ENCODE data around the gene PAX2.

The PAX2 gene

DNA sequence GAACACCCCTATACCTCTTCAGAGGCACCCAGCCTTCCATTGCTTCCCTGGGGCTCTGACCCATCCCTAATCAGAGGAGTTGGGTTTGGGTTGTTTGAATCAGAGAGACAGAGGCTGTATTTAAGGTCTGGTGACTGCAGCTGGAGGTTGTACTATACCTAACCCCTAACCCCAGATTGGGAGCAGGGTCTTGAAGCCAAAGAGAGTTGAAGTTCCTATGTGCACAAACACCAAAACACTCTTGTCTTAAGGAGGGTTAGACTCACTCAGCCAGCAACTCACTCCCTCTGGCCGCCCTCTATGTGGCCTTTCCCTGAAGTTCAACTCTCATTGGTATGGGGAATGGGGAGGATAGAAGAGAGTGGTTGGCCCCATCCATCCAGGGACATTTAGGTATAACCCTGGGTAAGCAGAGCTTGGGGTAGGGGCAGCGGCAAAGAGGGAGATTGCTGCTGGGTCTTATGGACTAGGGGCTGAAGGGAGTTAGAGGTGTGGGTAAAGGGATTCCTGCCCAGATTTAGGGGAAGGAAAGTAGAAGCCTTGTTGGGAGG is 80.0 kb downstream of the PAX2 start:
- no peak for DNase-seq

DNA sequence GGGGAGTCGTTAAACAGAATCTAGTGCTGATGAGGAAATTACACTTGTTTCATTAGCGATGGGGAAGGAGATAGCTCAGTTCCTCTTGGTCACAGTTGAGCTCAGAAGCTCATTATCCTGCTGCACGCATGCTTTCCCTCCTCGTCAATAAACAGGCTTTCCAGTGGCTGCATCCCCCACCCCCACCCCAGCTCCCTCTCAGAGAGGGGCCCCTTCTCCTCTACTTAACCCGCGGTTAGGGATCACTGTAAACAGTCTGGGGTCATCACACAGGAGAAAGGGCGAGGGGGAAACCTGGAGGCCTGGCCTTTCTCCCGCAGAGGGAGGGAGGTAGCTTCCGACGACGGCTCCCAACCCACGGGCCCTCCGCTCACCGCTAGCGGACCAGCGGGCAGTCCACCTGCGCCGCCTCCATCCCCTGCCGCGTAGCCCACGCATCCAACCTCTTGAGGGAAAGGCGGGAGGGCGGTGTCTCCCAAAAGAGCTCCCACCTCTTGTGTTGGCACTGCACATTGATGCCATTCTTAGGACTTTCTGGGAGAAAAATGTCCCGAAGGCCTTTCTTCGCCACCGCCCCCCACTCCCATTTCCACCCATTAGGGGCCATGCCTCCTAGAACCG is 80.8 kb downstream of the PAX2 start:
- no peak for DNase-seq

DNA sequence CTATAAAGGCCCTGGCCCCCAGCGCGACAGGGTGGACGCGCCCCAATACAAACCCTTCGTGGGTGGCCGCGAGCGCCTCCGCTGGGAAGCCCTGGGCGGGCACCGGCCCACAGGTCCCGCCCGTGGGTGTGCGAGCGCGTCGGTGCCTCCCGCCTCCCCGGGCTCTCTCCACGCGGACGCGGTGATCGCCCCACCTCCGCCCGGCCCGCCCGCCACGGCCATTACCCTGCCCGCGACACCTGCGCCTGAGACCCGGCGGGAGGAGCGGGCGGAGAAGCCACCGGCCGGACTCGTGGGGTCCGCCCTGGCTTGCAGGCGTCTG is 81.2 kb downstream of the PAX2 start:
- DNase-seq, result no peak

DNA sequence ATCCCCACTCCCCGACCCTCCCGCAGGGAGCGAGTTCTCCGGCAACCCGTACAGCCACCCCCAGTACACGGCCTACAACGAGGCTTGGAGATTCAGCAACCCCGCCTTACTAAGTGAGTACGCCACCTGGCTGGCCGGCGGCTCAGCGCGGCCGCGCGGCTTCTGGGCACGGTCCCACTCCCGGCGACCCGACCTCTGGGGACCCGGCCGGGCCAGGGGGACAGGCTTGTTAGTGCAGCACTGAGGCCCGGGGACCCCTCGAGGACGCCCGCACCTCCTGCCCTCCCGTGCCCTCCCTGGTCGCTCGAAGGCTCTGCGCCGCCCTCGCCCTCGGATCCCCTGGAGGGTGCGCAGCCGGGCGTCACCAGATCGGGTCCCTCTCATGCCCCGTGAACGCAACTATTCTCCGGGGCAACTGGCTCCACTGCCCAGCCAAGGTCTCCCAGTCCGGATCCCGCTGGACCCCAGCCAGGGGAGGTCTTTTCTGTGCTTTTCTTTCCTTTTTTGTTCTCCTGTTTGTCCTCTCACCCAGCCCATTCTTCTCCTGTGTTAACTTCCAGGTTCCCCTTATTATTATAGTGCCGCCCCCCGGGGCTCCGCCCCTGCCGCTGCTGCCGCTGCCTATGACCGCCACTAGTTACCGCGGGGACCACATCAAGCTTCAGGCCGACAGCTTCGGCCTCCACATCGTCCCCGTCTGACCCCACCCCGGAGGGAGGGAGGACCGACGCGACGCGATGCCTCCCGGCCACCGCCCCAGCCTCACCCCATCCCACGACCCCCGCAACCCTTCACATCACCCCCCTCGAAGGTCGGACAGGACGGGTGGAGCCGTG is 81.8 kb downstream of the PAX2 start:
- DNase-seq, result no peak

DNA sequence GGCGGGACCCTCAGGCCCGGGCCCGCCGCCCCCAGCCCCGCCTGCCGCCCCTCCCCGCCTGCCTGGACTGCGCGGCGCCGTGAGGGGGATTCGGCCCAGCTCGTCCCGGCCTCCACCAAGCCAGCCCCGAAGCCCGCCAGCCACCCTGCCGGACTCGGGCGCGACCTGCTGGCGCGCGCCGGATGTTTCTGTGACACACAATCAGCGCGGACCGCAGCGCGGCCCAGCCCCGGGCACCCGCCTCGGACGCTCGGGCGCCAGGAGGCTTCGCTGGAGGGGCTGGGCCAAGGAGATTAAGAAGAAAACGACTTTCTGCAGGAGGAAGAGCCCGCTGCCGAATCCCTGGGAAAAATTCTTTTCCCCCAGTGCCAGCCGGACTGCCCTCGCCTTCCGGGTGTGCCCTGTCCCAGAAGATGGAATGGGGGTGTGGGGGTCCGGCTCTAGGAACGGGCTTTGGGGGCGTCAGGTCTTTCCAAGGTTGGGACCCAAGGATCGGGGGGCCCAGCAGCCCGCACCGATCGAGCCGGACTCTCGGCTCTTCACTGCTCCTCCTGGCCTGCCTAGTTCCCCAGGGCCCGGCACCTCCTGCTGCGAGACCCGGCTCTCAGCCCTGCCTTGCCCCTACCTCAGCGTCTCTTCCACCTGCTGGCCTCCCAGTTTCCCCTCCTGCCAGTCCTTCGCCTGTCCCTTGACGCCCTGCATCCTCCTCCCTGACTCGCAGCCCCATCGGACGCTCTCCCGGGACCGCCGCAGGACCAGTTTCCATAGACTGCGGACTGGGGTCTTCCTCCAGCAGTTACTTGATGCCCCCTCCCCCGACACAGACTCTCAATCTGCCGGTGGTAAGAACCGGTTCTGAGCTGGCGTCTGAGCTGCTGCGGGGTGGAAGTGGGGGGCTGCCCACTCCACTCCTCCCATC is 82.7 kb downstream of the PAX2 start:
- DNase-seq, result no peak

DNA sequence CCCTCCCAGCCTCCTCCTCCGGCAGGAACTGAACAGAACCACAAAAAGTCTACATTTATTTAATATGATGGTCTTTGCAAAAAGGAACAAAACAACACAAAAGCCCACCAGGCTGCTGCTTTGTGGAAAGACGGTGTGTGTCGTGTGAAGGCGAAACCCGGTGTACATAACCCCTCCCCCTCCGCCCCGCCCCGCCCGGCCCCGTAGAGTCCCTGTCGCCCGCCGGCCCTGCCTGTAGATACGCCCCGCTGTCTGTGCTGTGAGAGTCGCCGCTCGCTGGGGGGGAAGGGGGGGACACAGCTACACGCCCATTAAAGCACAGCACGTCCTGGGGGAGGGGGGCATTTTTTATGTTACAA is 83.3 kb downstream of the PAX2 start:
- no peak for DNase-seq

DNA sequence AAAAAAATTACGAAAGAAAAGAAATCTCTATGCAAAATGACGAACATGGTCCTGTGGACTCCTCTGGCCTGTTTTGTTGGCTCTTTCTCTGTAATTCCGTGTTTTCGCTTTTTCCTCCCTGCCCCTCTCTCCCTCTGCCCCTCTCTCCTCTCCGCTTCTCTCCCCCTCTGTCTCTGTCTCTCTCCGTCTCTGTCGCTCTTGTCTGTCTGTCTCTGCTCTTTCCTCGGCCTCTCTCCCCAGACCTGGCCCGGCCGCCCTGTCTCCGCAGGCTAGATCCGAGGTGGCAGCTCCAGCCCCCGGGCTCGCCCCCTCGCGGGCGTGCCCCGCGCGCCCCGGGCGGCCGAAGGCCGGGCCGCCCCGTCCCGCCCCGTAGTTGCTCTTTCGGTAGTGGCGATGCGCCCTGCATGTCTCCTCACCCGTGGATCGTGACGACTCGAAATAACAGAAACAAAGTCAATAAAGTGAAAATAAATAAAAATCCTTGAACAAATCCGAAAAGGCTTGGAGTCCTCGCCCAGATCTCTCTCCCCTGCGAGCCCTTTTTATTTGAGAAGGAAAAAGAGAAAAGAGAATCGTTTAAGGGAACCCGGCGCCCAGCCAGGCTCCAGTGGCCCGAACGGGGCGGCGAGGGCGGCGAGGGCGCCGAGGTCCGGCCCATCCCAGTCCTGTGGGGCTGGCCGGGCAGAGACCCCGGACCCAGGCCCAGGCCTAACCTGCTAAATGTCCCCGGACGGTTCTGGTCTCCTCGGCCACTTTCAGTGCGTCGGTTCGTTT is 83.9 kb downstream of the PAX2 start:
- no peak for DNase-seq

DNA sequence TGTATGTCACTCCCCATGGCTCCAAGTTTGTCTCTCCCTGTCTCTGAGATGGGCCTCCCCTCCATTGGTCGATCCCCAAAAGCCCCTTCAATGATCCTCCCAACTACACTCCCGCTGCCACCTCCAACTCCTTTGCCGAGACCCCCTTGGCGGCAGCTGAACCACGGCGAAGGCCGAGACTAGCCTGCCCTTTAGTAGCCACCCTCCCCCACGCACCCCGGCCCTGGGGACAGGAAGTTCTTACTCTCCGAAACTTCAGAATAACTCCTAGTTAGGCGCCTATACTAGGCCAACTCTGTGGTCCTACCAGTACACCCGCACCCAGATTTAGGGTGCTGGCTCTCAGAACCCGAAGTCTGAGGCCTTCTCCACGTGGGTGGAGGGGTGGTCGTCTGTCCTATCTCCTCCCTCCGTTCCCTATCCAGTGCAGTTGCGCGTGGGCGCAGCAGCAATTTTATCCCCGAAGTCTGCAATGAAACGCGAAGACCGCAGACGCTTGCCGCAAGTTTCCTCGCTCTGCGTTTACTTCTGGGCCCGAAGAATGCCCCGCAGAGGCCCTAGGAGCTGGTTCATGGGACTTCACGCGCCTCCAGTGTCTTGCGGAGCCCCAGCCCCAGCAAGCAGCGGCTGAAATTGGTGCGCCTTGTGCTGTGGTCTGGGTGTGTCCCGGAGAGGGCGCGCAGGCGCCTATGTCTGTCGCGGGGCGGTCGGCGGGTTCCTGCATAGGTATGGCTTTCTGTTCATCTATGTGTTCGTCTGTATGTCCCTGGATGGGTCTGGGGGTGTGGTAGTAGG is 84.7 kb downstream of the PAX2 start:
- no peak for DNase-seq

DNA sequence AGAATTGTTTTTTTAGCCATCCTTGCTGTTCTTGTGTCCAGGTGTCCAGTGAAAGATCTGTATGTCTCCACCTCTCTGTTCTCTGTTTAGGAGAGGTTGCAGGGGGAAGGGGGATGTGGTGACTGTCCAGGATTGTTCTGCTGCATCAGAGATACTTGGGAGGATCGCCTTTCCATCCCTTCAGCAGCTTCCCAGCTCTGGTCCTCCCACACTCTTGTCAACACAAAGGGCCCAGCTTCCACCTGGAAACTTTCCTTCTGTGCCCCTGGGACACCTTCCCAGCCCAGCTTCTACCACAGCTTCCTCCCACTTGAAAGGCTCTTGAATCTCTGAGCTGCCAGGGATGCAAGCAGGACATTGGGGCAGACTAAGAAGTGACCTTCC is 85.3 kb downstream of the PAX2 start:
- DNase-seq, result no peak

DNA sequence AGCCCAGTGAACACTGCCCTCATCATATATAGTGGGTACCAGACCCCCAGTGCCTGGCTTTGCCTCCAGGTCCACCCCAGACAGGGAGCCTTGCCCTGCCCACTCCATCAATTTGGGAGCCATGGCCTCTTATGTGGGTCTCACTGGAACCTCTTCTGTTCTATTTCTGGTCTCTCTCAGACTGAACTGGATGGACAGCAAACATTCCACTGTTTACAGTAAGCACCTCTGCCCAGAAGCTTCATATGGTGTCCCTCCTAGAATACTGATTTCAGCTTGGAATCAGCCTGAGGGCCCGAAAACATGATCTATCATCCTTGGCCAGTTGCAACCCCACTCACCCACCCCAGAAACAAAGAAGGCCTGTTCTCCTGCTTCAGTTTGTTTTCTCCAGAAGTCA is 86.4 kb downstream of the PAX2 start:
- no peak for DNase-seq

DNA sequence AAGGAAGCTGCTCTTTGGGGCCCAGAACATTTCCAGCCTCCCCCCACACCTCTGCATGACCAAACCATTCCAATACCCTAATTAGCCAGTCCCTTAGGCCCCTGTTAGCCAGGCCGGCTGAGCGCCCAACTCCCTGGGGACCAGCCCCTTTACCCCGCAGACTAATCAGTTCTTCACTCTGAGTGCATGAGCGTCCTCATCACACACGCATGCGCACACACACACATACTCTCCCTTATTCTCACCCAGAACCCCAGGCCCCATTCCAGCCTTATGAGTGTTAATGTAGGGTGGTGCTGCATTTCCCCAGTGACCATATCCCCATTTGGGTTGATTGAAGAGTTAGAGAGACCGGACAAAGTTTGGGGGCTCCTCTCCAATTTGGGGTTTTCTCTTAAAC is 90.4 kb downstream of the PAX2 start:
- DNase-seq, result no peak

DNA sequence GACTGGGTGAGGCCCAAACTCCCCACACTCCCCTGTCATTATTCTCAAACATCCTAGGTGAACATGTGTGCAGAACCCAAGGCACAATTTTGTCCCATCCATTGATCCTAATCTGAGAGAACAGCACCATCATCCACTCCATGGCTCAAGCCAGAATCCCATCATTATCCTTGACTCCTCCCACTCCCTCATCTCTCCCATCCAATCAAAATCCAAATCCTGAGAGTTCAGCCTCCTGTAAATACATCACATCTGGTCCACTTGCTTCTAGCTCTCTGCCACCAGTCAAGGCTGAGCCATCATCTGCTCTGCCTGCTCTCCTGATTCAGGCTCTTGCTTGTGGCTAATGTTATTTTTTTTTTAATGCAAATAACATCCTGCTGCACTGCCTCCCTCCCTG is 91.5 kb downstream of the PAX2 start:
- DNase-seq, result no peak

DNA sequence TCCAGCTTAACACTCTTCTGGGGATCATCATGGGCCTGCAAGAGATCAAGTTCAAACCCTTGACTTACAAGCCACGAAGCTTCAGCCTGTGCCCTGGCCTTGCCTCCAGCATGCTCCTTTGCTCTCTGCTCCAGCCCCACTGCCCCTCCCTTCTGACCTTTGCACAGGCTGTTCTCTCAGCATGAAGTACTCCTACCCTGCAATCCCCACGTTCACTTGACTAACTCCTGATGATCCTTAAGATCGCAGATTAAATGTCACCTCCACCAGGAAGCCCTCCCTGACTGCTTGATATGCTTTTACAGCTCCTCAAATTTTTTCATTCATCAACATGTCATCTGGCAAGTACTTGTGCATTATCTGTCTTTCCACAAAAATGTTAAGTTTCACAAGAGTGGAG is 91.9 kb downstream of the PAX2 start:
- DNase-seq, result no peak

DNA sequence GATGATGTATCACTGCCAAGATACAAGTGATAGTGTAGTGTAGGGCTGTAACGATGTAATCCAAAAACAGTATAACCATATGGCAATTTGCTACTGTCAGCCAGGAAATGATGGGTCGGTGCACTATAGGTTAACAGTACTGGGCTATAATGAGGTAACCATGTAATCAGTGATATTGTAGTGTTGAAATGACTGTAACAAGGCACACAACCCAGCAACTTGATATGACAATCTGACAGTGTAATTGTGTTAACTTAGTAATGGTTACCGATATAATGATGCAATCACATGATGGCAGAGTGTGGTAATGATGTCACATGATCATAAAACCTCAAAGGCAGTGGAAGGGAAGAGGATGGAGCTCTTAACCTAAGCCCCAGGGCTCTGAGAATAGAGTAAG is 93.6 kb downstream of the PAX2 start:
- DNase-seq, result no peak

DNA sequence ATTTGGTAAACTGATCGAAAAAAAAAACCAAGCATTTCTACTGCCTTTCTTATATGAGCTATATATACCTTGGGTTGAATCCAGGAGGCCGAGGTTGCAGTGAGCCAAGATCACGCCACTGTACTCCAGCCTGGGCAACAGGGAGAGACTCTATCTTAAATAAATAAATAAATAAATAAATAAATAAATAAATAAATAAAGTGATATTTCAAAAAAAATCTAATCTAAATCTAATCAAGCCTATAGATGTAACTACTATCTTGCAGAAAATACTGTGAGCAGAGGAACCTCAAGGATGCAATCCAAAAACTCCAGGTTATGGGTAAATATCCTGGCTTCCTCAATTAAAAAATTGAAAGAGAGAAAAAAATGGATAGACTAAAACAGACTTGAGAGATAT is 96.1 kb downstream of the PAX2 start:
- no peak for DNase-seq

DNA sequence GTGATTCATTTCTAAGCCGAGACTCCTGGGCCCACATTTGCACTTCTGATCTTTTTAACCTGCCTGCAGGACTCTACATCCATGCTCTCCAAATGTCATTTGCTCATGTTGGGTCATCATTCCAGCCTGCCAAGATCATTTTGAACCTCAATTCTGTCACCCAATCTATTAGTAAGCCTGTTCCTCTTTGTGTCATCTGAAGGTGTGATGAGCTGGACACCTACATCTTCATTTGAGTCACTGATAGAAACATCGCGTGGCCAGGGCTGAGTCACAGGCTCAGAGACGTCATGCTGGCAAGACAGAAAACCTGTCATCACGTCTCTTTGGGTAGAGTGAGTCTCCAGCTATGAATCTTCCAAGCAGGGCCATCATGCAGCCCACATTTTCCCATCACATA is 102.1 kb downstream of the PAX2 start:
- DNase-seq, result no peak

DNA sequence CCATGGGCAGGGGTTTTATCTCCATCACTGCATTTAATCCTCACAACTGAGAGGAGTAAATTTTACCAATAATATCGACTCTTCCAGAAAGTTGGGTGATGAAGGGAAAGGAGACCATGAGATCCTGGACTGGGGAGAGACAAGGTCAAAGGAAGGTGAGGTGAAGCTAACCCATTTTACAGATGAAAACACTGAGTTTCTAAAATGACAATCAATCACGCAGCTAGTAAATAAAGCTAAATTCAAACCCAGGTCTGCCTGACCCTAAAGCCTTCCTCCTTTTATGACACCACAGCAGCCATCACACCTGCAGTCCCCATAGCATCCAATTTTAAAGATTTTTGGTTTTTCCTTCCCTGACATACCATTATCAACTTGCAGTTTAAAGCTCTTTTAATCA is 103.4 kb downstream of the PAX2 start:
- DNase-seq, result no peak

DNA sequence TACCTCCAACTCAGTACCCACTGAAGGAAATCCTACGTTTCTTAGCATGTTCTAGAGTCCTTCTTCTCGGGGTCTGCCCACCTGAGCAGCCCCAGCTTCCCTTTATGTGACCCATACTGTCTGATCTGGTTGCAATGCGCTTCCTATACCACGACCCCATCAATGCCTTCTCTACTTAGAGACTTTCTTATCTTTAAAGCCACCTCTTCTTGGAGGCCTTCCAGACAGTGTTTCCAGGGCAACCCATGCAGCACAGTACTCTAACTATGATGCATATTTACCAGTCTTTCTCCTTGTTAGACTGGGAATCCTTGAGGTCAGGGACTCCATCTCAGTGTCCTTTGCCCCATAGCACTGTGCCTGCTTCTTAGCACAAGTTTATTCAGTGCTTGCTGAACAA is 112.9 kb downstream of the PAX2 start:
- DNase-seq, result no peak

DNA sequence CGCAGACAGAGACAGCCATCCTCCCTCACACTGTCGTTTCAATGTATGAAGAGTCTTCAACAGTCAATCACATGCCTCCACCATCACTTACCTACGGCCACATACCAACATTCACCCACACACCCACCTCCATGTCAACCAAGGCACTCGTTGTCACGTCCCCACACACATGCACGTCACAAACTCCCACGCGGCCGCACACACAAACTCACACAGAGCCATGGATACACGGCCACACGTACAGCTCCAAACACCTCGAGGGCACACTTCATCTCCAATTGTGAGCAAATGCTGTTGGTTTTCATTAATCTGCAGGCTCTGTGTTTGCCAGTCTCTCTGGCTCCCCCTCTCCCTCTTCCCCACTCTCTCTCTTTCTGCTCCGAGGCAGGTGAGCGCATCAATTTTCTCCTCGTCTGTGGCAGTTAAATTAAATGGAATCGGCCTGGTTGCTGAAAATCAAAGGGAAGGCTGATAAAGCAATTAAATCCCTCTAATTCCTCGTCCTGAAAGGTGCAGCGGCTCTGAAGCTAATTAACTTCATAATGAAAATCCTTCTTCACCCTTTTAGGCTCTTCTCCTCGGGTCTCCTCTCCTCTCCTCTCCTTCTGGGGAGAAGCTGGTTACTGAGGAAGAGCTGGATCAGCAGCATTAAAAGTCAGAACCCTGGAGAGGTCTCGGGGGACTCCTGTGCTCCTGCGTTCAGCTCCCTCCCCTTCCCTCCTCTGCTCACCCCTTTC is 113.5 kb downstream of the PAX2 start:
- DNase-seq, result no peak

DNA sequence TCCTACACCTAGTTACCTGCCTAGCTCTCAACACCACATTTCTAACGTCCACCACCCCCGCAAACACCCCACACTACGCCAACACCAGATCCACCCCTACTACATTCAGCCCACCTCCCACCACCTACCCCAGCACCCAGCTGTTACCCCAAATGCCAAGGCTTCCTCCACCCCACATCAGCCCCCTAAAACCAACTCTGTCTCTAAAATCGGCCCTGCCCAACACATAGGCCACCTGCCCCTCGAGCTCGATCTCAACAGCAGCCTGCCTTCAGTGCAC is 114.0 kb downstream of the PAX2 start:
- no peak for DNase-seq

DNA sequence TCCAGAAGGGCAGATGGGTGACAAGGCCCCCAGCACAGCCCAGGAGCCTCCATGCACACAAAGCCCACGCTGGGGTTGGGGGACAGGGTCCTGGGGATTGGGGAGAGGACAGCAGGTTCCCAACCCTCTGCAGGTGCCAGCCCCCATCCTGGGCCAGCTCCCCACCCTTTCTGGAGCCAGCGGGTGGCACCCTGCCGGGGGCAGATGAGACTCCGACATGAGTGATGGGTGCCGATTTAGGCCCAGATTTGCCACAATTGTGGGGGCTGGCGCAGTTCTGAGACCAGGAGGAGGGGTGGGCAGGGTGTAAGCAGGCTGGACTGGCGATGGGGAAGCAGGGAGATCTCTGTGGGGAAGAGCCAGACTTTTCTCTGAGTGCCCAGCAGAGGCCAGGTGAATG is 118.1 kb downstream of the PAX2 start:
- no peak for DNase-seq
